Activated T-helper 2 cell treated with anti-CD3 and anti-CD28 coated beads, Interferon-gamma antibody, Interleukin-2, Interleukin-4, amounts not matched to agents 10 μg/mL and 5 μg/mL and 100 μg/mL, durations not matched to agents 14 hours and 24 hours and 36 hours (primary cell): ENCODE results near the gene KIF12. TPM values are rescaled to one million over a fixed set of nuclear protein-coding genes. Genes with fewer than 3 reads are reported as not detected.
"Not testable (repeated sequence)": the region's sequence is repeated elsewhere in the genome, so short reads cannot be mapped to it uniquely, and the experiment has no call there.

ENCODE experiments used
- DNase-seq: peaks from one replicate; pipeline ENCODE4 v3.0.0; 2021; ENCODE audit warnings: low spot score
- H3K27ac Mint-ChIP-seq: one replicate; pipeline ENCODE4 v1.8.0; 2021; ENCODE audit warnings: mixed read lengths
- H3K27me3 Mint-ChIP-seq: one replicate; pipeline ENCODE4 v1.8.0; 2021; ENCODE audit warnings: low read depth, mixed read lengths
- H3K36me3 Mint-ChIP-seq: one replicate; pipeline ENCODE4 v1.8.0; 2021; ENCODE audit warnings: low read depth, mixed read lengths
- H3K4me1 Mint-ChIP-seq: one replicate; pipeline ENCODE4 v1.8.0; 2021; ENCODE audit warnings: low read depth, mixed read lengths
- H3K4me3 Mint-ChIP-seq: one replicate; pipeline ENCODE4 v1.8.0; 2021; ENCODE audit warnings: low read depth, mild to moderate bottlenecking, moderate library complexity, mixed read lengths
- H3K9me3 Mint-ChIP-seq: one replicate; pipeline ENCODE4 v1.8.0; 2021; ENCODE audit warnings: mixed read lengths
- intact Hi-C: fragments of 100-400 bp; cut with micrococcal nuclease; formaldehyde crosslinking; loops from one replicate; pipeline ENCODE4 v1.15.1; 2023
- total RNA-seq: library from RNA; stranded (reverse); gene quantifications from 2 replicates; pipeline ENCODE4 v1.2.3, GENCODE V29; 2022

Gene KIF12
- total RNA-seq, 1 donor from 2014 or later = not detected

GRCh38 chr9:114130624-114131277 is 31.7 kb upstream of the KIF12 start:
- Mint-ChIP-seq H3K4me3 (no peak overlapping the region), H3K4me1 (no peaks in the 10 kb centered on the region), H3K27ac (no peak overlapping the region), H3K9me3 (no peaks in the 10 kb centered on the region), H3K27me3 (peaks cover 7% of the 10 kb centered on the region), H3K36me3 (no peaks in the 10 kb centered on the region)
- intact Hi-C loops = no loop called here
- no peak for DNase-seq

- H3K4me3 Mint-ChIP-seq = no peak overlapping the region
- no peaks in the 10 kb centered on the region for H3K9me3 Mint-ChIP-seq
- DNase-seq = no peak
- no peaks in the 10 kb centered on the region for H3K4me1 Mint-ChIP-seq
- no peak overlapping the region for H3K27ac Mint-ChIP-seq
- no peaks in the 10 kb centered on the region for H3K36me3 Mint-ChIP-seq
- intact Hi-C loops = no loop called here
- peaks cover 7% of the 10 kb centered on the region for H3K27me3 Mint-ChIP-seq
Observed at GRCh38 chr9:114130141-114130540, 31.0 kb upstream of the KIF12 start.

GRCh38 chr9:114128759-114129158 is 29.7 kb upstream of the KIF12 start:
- H3K27ac Mint-ChIP-seq, H3K9me3 Mint-ChIP-seq, H3K27me3 Mint-ChIP-seq, H3K36me3 Mint-ChIP-seq, H3K4me1 Mint-ChIP-seq, intact Hi-C loops, H3K4me3 Mint-ChIP-seq, DNase-seq: not testable (repeated sequence)

DNA sequence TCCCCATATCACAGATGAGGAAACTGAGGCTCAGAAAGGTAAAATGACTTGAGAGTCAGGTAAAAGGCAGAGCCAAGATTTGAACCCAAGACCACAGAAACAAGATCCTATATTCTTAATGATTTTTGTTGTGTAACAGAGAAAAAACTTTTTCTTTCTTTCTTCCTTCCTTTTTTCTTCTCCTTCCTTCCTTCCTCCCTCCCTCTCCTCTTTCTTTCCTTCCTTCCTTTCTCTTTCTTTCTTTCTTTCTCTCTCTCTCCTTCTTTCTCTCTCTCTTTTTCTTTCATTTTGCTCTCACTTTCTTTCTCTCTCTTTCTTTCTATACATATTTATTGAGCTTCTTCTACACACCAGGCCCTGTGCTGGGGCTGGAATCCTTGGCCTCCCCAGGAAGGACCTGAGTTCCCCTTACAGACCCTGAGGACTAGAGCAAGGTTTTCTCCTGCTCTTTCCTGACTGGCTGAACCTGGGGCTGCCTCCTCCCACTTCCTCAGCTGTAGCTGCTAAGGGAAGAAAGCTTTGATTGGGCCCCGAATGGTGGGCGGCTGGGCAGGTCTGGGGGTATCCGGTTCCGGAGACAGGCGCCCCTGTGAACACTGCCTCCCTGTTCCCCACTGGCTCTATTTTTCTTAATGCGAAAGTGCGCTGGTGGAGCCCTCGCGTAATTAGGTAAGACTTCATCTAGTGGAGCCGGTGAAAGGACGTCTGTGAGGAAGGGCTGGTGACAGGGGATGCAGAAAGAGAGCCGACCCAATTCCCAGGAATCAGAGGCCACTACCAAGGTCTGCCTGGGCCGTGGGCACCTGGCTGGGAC is 27.4 kb upstream of the KIF12 start:
- intact Hi-C loops = no loop called here
- Mint-ChIP-seq H3K27ac (no peak overlapping the region), H3K4me3 (no peak overlapping the region), H3K4me1 (no peaks in the 10 kb centered on the region), H3K27me3 (peaks cover 5% of the 10 kb centered on the region), H3K36me3 (no peaks in the 10 kb centered on the region), H3K9me3 (no peaks in the 10 kb centered on the region)
- DNase-seq = no peak

DNA sequence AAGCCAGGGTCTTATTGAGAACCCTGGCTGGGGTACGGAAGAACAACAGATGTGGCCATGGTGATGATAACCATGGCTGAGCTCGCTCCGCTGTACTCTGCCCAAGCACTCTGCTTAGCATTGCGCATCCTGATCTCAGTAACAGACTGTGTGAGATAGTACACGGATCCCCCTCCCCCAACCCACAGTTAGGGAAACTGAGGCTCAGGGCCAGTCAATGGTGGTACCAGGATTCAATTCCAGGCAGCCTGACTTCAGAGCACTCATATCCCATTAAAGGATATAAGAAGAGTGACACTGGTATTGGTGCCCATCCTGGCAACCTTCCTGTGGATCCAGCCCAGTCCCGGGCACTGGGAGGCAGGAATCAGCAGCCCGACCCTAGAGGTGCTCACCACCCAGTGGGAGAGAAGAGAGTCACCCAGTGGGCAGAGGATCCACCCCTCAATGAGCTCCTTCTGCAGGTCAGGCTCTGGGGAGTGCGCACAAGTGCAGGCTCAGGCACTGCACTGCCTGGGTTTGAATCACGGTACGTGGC is 26.5 kb upstream of the KIF12 start:
- no peak overlapping the region for H3K4me3 Mint-ChIP-seq
- peaks cover 3% of the 10 kb centered on the region for H3K27me3 Mint-ChIP-seq
- no peak overlapping the region for H3K27ac Mint-ChIP-seq
- DNase-seq = no peak
- H3K4me1 Mint-ChIP-seq = no peaks in the 10 kb centered on the region
- no peaks in the 10 kb centered on the region for H3K36me3 Mint-ChIP-seq
- H3K9me3 Mint-ChIP-seq = no peaks in the 10 kb centered on the region
- intact Hi-C loops = no loop called here

GRCh38 chr9:114124666-114125475 is 25.8 kb upstream of the KIF12 start:
- no peak for DNase-seq
- Mint-ChIP-seq H3K4me1 (no peaks in the 10 kb centered on the region), H3K4me3 (no peak overlapping the region), H3K27me3 (peaks cover 3% of the 10 kb centered on the region), H3K9me3 (no peaks in the 10 kb centered on the region), H3K36me3 (no peaks in the 10 kb centered on the region), H3K27ac (no peak overlapping the region)
- intact Hi-C loops = no loop called here

DNA sequence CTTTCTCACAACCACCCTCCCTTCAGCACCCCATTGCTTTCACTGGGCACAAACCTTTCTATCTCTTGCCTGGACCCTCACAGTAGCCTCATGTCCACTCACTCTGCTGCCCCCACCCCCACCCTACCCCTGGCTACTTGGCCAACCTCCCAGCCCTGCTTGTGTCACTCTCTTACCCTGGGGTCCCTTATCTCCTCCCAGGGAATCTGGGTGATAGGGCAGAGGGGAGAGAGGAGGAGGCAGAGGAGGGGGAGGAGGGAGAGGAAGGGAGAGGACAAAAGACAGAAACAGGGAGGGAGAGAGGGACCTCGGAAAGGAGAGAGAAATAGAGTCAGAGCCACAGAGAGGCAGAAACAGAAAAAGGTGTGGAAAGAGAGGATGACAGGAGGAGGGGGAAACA is 25.0 kb upstream of the KIF12 start:
- Mint-ChIP-seq H3K4me3 (no peak overlapping the region), H3K27ac (no peak overlapping the region), H3K9me3 (no peaks in the 10 kb centered on the region), H3K27me3 (peaks cover 3% of the 10 kb centered on the region), H3K4me1 (no peaks in the 10 kb centered on the region), H3K36me3 (no peaks in the 10 kb centered on the region)
- intact Hi-C loops = no loop called here
- DNase-seq = no peak

- Mint-ChIP-seq H3K27ac (no peak overlapping the region), H3K4me1 (no peaks in the 10 kb centered on the region), H3K4me3 (no peak overlapping the region), H3K36me3 (no peaks in the 10 kb centered on the region), H3K27me3 (peaks cover 2% of the 10 kb centered on the region), H3K9me3 (no peaks in the 10 kb centered on the region)
- DNase-seq = no peak
- intact Hi-C loops = no loop called here
Observed at GRCh38 chr9:114123031-114123977, 24.2 kb upstream of the KIF12 start.

- no peak for DNase-seq
- no peak overlapping the region for H3K27ac Mint-ChIP-seq
- H3K36me3 Mint-ChIP-seq = no peaks in the 10 kb centered on the region
- intact Hi-C loops = no loop called here
- no peaks in the 10 kb centered on the region for H3K9me3 Mint-ChIP-seq
- no peaks in the 10 kb centered on the region for H3K4me1 Mint-ChIP-seq
- H3K4me3 Mint-ChIP-seq = no peak overlapping the region
- H3K27me3 Mint-ChIP-seq = peaks cover 2% of the 10 kb centered on the region
Observed at GRCh38 chr9:114122136-114123027, 23.3 kb upstream of the KIF12 start.

DNA sequence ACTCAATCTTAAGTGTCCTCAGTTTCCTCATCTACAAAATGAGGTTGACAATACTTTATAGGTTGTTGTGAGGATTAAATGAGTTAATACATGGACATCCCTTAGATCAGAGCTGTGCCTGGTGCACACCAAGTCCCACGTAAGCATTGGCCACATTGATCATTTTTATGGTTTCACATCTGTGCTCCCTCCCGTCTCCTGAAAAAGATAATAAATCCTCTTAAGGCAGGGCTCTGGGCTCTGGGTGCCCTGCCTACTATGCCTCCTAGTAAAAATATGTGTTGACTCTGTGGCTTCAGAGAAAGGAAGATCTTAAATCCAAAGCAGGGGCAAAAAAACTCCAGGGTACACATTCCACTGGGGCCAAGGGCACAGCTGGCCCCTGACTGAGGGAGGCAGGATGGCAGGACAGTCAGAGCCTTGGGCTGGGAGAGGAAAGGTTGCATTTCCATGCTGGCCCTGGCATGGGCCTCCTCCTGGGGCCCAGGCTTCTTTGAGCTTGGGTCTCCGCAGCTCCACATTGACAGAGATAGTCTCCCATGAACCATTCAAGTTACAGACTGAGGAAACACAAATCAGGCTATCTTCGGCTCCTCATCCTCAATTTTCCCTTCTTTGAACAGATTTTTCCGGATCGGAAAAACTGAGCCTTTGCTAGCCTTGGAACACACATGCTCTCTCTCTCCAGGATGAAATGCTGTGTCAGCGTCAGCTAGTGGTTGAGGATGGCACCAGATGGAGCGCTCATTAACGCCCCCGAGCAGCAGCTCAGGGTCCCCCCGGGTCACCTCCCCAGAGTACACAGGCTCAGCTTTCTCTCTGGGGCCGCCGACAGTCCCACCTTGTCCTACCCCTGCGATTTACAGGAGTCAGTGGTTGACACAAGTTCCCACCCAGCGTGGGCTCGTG is 22.4 kb upstream of the KIF12 start:
- Mint-ChIP-seq H3K4me3 (no peak overlapping the region), H3K27ac (no peak overlapping the region), H3K36me3 (no peaks in the 10 kb centered on the region), H3K27me3 (no peaks in the 10 kb centered on the region), H3K4me1 (no peaks in the 10 kb centered on the region), H3K9me3 (no peaks in the 10 kb centered on the region)
- intact Hi-C loops = no loop called here
- DNase-seq = no peak
